ENCODE data around the gene ATOSB.

Gene ATOSB

DNA sequence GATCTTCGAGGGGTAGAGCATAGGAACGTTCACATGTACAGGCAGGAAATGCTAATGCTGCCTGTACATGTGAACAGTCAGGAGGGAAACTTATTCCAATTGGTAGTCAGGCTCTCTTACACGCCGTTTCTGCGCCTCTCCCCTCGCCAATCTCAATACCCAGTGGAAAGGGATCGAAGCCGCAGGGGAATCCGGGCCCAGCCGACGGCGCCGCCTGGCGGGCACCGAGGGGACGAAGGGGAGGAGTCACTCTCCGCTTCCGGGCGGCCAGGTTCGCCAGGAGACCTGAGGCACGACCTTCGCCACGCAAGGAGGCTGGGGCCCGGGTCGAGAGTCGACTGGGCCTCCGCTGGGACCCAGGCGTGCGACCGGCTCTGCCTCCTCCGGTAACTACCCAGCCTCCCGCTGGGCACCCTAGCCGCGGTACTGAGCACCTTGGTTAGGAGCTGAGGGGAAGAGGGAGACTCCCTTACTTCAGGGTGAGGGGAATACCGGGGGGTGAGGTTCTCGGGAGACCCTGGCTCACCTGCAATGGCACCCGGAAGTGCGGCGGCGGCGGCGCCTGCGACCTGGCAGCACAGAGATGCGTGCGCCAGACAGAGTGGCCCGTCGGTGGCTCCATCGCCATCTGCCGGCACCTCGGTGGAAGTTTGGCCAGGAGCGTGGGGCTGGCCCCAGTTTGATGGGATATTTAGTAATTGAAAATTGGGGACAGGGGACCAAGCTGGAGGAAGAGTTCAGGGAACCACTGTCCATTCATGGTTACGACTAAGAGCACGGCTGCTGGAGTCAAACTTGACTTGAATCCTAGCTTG lies 19.4 kb downstream of the ATOSB start, which contains the start of gene PIGO (continued):
- TF ChIP-seq ZNF24 (tag by site-specific recombination; IDR thresholded peaks at IDR 0.05) (no peak), OSR2 (tag by site-specific recombination; IDR thresholded peaks at IDR 0.05) (no peak), ZNF175 (tag by site-specific recombination; IDR thresholded peaks at IDR 0.05) (no peak), ZBTB1 (tag by site-specific recombination; IDR thresholded peaks at IDR 0.05) (no peak), ZNF530 (tag by site-specific recombination; IDR thresholded peaks at IDR 0.05; ENCODE audit: low read depth) (no peak), ZNF664 (tag by site-specific recombination; IDR thresholded peaks at IDR 0.05) (no peak), ZNF302 (tag by site-specific recombination; IDR thresholded peaks at IDR 0.05; ENCODE audit: low read depth) (no peak), ZNF221 (tag by site-specific recombination; IDR thresholded peaks at IDR 0.05; ENCODE audit: borderline replicate concordance) (no peak), KLF16 (tag by site-specific recombination; IDR thresholded peaks at IDR 0.05) (peak; percentile 82; the same call in 1 of the 2 replicates), ZNF837 (tag by site-specific recombination; IDR thresholded peaks at IDR 0.05) (no peak), ZNF112 (tag by site-specific recombination; IDR thresholded peaks at IDR 0.05) (no peak), ZNF202 (tag by site-specific recombination; IDR thresholded peaks at IDR 0.05; ENCODE audit: borderline replicate concordance) (no peak), SCRT1 (tag by site-specific recombination; IDR thresholded peaks at IDR 0.05; ENCODE audit: borderline replicate concordance) (no peak), GLIS1 (tag by site-specific recombination; IDR thresholded peaks at IDR 0.05) (peak; percentile 51), ZNF747 (tag by site-specific recombination; IDR thresholded peaks at IDR 0.05) (no peak), ZNF571 (tag by site-specific recombination; IDR thresholded peaks at IDR 0.05) (no peak), ZNF777 (tag by site-specific recombination; IDR thresholded peaks at IDR 0.05; ENCODE audit: borderline replicate concordance) (no peak), ZNF548 (tag by site-specific recombination; IDR thresholded peaks at IDR 0.05) (no peak), ZNF223 (tag by site-specific recombination; IDR thresholded peaks at IDR 0.05) (no peak), HOXD13 (CRISPR knock-in tag; IDR thresholded peaks at IDR 0.05; ENCODE audit: borderline replicate concordance) (no peak), ZNF155 (tag by site-specific recombination; IDR thresholded peaks at IDR 0.05) (no peak), ZNF785 (tag by site-specific recombination; IDR thresholded peaks at IDR 0.05) (0 out of 2 replicates have a peak, but pooled peaks have one; percentile 40), ZNF433 (tag by site-specific recombination; IDR thresholded peaks at IDR 0.05; ENCODE audit: low read depth) (no peak)
- TF ChIP-seq, protein P1, sequence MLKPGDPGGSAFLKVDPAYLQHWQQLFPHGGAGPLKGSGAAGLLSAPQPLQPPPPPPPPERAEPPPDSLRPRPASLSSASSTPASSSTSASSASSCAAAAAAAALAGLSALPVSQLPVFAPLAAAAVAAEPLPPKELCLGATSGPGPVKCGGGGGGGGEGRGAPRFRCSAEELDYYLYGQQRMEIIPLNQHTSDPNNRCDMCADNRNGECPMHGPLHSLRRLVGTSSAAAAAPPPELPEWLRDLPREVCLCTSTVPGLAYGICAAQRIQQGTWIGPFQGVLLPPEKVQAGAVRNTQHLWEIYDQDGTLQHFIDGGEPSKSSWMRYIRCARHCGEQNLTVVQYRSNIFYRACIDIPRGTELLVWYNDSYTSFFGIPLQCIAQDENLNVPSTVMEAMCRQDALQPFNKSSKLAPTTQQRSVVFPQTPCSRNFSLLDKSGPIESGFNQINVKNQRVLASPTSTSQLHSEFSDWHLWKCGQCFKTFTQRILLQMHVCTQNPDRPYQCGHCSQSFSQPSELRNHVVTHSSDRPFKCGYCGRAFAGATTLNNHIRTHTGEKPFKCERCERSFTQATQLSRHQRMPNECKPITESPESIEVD (tag by site-specific recombination; IDR thresholded peaks at IDR 0.05), result no peak
- TF ChIP-seq, protein P2, sequence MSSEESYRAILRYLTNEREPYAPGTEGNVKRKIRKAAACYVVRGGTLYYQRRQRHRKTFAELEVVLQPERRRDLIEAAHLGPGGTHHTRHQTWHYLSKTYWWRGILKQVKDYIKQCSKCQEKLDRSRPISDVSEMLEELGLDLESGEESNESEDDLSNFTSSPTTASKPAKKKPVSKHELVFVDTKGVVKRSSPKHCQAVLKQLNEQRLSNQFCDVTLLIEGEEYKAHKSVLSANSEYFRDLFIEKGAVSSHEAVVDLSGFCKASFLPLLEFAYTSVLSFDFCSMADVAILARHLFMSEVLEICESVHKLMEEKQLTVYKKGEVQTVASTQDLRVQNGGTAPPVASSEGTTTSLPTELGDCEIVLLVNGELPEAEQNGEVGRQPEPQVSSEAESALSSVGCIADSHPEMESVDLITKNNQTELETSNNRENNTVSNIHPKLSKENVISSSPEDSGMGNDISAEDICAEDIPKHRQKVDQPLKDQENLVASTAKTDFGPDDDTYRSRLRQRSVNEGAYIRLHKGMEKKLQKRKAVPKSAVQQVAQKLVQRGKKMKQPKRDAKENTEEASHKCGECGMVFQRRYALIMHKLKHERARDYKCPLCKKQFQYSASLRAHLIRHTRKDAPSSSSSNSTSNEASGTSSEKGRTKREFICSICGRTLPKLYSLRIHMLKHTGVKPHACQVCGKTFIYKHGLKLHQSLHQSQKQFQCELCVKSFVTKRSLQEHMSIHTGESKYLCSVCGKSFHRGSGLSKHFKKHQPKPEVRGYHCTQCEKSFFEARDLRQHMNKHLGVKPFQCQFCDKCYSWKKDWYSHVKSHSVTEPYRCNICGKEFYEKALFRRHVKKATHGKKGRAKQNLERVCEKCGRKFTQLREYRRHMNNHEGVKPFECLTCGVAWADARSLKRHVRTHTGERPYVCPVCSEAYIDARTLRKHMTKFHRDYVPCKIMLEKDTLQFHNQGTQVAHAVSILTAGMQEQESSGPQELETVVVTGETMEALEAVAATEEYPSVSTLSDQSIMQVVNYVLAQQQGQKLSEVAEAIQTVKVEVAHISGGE (tag by site-specific recombination; conservative IDR thresholded peaks at IDR 0.05; ENCODE audit: low read depth), result peak; percentile 94
- TF ChIP-seq, protein P3, sequence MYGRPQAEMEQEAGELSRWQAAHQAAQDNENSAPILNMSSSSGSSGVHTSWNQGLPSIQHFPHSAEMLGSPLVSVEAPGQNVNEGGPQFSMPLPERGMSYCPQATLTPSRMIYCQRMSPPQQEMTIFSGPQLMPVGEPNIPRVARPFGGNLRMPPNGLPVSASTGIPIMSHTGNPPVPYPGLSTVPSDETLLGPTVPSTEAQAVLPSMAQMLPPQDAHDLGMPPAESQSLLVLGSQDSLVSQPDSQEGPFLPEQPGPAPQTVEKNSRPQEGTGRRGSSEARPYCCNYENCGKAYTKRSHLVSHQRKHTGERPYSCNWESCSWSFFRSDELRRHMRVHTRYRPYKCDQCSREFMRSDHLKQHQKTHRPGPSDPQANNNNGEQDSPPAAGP (tag by site-specific recombination; IDR thresholded peaks at IDR 0.05), result 0 out of 2 replicates have a peak, but pooled peaks have one; percentile 58
- TF ChIP-seq, protein P4, sequence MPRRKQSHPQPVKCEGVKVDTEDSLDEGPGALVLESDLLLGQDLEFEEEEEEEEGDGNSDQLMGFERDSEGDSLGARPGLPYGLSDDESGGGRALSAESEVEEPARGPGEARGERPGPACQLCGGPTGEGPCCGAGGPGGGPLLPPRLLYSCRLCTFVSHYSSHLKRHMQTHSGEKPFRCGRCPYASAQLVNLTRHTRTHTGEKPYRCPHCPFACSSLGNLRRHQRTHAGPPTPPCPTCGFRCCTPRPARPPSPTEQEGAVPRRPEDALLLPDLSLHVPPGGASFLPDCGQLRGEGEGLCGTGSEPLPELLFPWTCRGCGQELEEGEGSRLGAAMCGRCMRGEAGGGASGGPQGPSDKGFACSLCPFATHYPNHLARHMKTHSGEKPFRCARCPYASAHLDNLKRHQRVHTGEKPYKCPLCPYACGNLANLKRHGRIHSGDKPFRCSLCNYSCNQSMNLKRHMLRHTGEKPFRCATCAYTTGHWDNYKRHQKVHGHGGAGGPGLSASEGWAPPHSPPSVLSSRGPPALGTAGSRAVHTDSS (tag by site-specific recombination; IDR thresholded peaks at IDR 0.05), result no peak
- TF ChIP-seq, protein P5, sequence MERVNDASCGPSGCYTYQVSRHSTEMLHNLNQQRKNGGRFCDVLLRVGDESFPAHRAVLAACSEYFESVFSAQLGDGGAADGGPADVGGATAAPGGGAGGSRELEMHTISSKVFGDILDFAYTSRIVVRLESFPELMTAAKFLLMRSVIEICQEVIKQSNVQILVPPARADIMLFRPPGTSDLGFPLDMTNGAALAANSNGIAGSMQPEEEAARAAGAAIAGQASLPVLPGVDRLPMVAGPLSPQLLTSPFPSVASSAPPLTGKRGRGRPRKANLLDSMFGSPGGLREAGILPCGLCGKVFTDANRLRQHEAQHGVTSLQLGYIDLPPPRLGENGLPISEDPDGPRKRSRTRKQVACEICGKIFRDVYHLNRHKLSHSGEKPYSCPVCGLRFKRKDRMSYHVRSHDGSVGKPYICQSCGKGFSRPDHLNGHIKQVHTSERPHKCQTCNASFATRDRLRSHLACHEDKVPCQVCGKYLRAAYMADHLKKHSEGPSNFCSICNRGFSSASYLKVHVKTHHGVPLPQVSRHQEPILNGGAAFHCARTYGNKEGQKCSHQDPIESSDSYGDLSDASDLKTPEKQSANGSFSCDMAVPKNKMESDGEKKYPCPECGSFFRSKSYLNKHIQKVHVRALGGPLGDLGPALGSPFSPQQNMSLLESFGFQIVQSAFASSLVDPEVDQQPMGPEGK (tag by site-specific recombination; IDR thresholded peaks at IDR 0.05), result peak; percentile 80
- TF ChIP-seq, protein P6, sequence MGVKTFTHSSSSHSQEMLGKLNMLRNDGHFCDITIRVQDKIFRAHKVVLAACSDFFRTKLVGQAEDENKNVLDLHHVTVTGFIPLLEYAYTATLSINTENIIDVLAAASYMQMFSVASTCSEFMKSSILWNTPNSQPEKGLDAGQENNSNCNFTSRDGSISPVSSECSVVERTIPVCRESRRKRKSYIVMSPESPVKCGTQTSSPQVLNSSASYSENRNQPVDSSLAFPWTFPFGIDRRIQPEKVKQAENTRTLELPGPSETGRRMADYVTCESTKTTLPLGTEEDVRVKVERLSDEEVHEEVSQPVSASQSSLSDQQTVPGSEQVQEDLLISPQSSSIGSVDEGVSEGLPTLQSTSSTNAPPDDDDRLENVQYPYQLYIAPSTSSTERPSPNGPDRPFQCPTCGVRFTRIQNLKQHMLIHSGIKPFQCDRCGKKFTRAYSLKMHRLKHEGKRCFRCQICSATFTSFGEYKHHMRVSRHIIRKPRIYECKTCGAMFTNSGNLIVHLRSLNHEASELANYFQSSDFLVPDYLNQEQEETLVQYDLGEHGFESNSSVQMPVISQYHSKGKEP (tag by site-specific recombination; IDR thresholded peaks at IDR 0.05), result no peak
